Ovary (tissue), 9 donors: ENCODE data around the gene KIF15. TPM values are rescaled to one million over a fixed set of nuclear protein-coding genes. Genes with fewer than 3 reads are reported as not detected.

Experiments
- DNase-seq, 5 donors: peaks; one replicate each; pipeline ENCODE4 v3.0.0-alpha.2; 2019 to 2020
- H3K27ac ChIP-seq, 2 donors: fragments of 200-600 bp; one replicate each; pipeline versions ENCODE4 v1.5.1 to v1.8.0; 2019 to 2022
- H3K27me3 ChIP-seq: fragments of 200-600 bp; one replicate; pipeline ENCODE4 v1.8.0; 2022
- H3K36me3 ChIP-seq: fragments of 200-600 bp; sonication (generic); one replicate; pipeline ENCODE4 v1.5.1; 2019
- H3K4me1 ChIP-seq: one replicate; pipeline ENCODE4 v1.8.1; 2013; ENCODE audit warnings: mild to moderate bottlenecking, moderate library complexity; ENCODE audit not compliant: insufficient read depth
- H3K4me3 ChIP-seq: fragments of 200-600 bp; sonication (generic); one replicate; pipeline ENCODE4 v1.5.1; 2017
- H3K9me3 ChIP-seq, 2 donors: fragments of 200-600 bp in 1 of 2; sonication (generic) in 1 of 2; one replicate each; pipeline versions ENCODE4 v1.5.1 to v1.8.1; 2013 to 2019; ENCODE audit warnings: mild to moderate bottlenecking in 1 of 2, moderate library complexity in 1 of 2
- CTCF ChIP-seq, 3 donors: fragments of 450-650 bp in 2 of 3; fragments of 200-600 bp in 1 of 3; IDR thresholded peaks; one replicate each; pipeline versions ENCODE4 v1.5.1 to v1.8.0; 2016 to 2022; ENCODE audit warnings: antibody characterized with exemption in 3 of 3, mild to moderate bottlenecking in 1 of 3
- EP300 ChIP-seq: sonication (generic); formaldehyde crosslinking; IDR thresholded peaks from one replicate; pipeline ENCODE4 v1.6.1; 2017; ENCODE audit warnings: antibody characterized with exemption
- POLR2A ChIP-seq: fragments of 450-650 bp; IDR thresholded peaks from one replicate; pipeline ENCODE4 v1.6.1; 2017; ENCODE audit warnings: antibody characterized with exemption, mild to moderate bottlenecking, moderate library complexity
- WGBS, 3 donors: extraction: QIAGEN DNeasy Blood & Tissue Kit in 1 of 3; methylation state at CpG; one replicate each; pipeline versions ENCODE4 v1.1.5 to v1.1.7; 2013 to 2017; 5-methylcytosine and 5-hydroxymethylcytosine counted together
- intact Hi-C, 4 donors: fragments of 100-400 bp; cut with DNase I; formaldehyde crosslinking; loops; one replicate each; pipeline versions ENCODE4 v1.11.0 to v1.15.1; 2022 to 2023
- polyA plus RNA-seq, 2 donors: library from polyadenylated mRNA; stranded (reverse); fragments of 200-250 nt in 1 of 2; fragments of 350-450 nt in 1 of 2; fragmentation: Illumina TruSeq in 1 of 2; extraction: RNeasy Lipid Tissue Mini Kit (QIAGEN cat#74804) in 1 of 2; gene quantifications; one replicate each; pipeline ENCODE4 v1.2.3, GENCODE V29; 2013 to 2014
- total RNA-seq, 7 donors: library from RNA; depleted of rRNA in 2 of 7; stranded (reverse); fragments of >200 nt in 2 of 7; fragmentation: NEBNext Ultra II Directional in 3 of 7; extraction: Animal tissue kit (Norgen Biotek cat#: 25700) in 3 of 7; gene quantifications; one replicate each; pipeline versions ENCODE4 v1.1.0 to v1.2.4, GENCODE V29; 2016 to 2023
- donor health status: DM: no; HTN: no; CAD: no; lungs with moderate emphysema.
- donor health status: DM: no; HTN: no; CAD: no.
- donor health status: Bipolar disorder and iron deficiency.
- donor health status: DM: yes; HTN: yes; CAD: no.
- donor health status: DM: no; HTN: no; CAD: no.
- donor health status: DM: yes; HTN: yes; CAD: no.

Gene KIF15
- total and polyA plus RNA-seq, 9 donors = 0.15 to 0.99 (median 0.33) TPM; not detected in 1

- no peak for DNase-seq
- Histone ChIP-seq H3K27ac (no peak overlapping the region), H3K27me3 (no peaks in the 10 kb centered on the region), H3K4me3 (no peak overlapping the region), H3K4me1 (no peaks in the 10 kb centered on the region), H3K9me3 (no peaks in the 10 kb centered on the region), H3K36me3 (no peaks in the 10 kb centered on the region)
- TF ChIP-seq EP300 (no peak), CTCF (IDR thresholded peaks at IDR 0.05) (no peak), POLR2A (no peak)
- 60 to 73% (median 64%) methylated on average over 3 of the region's 3 CpGs for WGBS, 3 donors
- intact Hi-C loops = no loop called here
Observed at GRCh38 chr3:44890852-44891251, 129.3 kb downstream of the KIF15 start.

- Histone ChIP-seq H3K27me3 (no peaks in the 10 kb centered on the region), H3K4me1 (no peaks in the 10 kb centered on the region), H3K36me3 (no peaks in the 10 kb centered on the region), H3K4me3 (no peak overlapping the region), H3K9me3 (no peaks in the 10 kb centered on the region), H3K27ac (no peak overlapping the region)
- intact Hi-C loops = no loop called here
- TF ChIP-seq EP300 (no peak), POLR2A (no peak), CTCF (IDR thresholded peaks at IDR 0.05) (no peak)
- WGBS, 3 donors = 51 to 70% (median 54%) methylated on average over 3 of the region's 3 CpGs
- no peak for DNase-seq
Observed at GRCh38 chr3:44892689-44893088, 131.1 kb downstream of the KIF15 start.

- H3K4me3 ChIP-seq = no peak overlapping the region
- H3K36me3 ChIP-seq = no peaks in the 10 kb centered on the region
- no peak overlapping the region for H3K27ac ChIP-seq
- intact Hi-C loops = no loop called here
- H3K4me1 ChIP-seq = no peaks in the 10 kb centered on the region
- H3K9me3 ChIP-seq = no peaks in the 10 kb centered on the region
- 22 to 41% (median 34%) methylated on average over 2 of the region's 2 CpGs for WGBS, 3 donors
- TF ChIP-seq CTCF (IDR thresholded peaks at IDR 0.05) = no peak
- no peak for TF ChIP-seq POLR2A
- no peak for TF ChIP-seq EP300
- H3K27me3 ChIP-seq = no peaks in the 10 kb centered on the region
- DNase-seq = no peak
Observed at GRCh38 chr3:44893097-44893496, 131.5 kb downstream of the KIF15 start.

DNA sequence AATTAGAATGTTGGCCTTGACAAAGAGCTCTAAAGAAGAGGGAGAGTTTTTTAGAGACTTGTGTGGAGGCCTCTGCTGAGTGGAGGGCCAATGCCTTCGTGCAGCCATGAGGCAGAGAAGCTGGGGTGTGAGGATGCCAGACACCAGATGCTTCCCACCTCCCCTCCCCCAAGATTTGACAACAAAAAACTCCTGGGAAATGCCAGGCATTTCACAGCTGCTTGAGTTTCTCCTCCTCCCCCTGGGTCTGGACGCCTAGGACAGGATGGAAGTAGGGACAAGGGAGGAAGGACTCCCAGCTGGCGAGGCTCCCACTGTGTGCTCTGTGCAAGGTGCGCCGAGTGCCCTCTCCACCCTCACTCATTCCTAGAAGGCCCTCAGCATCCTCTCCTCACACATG, 132.9 kb downstream of the KIF15 start:
- TF ChIP-seq POLR2A (no peak), EP300 (no peak), CTCF (IDR thresholded peaks at IDR 0.05) (no peak)
- Histone ChIP-seq H3K27me3 (no peaks in the 10 kb centered on the region), H3K9me3 (no peaks in the 10 kb centered on the region), H3K27ac (no peak overlapping the region), H3K36me3 (no peaks in the 10 kb centered on the region), H3K4me1 (no peaks in the 10 kb centered on the region), H3K4me3 (no peak overlapping the region)
- no peak for DNase-seq
- intact Hi-C loops = no loop called here
- WGBS, 3 donors = 35 to 41% (median 40%) methylated on average over 5 of the region's 5 CpGs

DNA sequence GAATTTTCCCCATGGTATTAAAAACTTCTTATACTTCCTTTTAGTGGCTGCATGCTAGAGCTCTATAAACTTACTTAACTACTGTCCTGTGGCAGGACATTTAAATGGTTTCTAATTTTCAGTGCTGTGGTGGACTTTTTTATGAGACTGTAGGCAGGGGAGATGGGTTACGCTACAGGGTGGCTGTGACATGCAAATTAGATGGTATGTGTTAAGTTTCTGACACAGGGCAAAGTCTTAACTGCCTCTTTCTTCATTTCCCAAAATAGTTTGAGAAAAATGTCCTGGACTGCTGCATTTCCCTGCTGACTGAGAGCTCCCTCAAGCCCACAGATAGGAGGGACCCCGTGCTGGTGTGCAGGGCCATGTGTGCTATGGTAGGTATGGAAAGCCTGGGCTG, 134.8 kb downstream of the KIF15 start:
- no peaks in the 10 kb centered on the region for H3K36me3 ChIP-seq
- H3K4me1 ChIP-seq = no peaks in the 10 kb centered on the region
- H3K27ac ChIP-seq = no peak overlapping the region
- TF ChIP-seq EP300 (no peak), POLR2A (no peak)
- H3K4me3 ChIP-seq = no peak overlapping the region
- WGBS, 3 donors = 64 to 85% (median 84%) methylated on average over 2 of the region's 2 CpGs
- H3K9me3 ChIP-seq = no peaks in the 10 kb centered on the region
- DNase-seq = no peak
- H3K27me3 ChIP-seq = no peaks in the 10 kb centered on the region
- intact Hi-C loops = no loop called here
